Skin epidermis (tissue), 12 donors: ENCODE results near the gene PET117.
"Not testable (repeated sequence)": the region's sequence is repeated elsewhere in the genome, so short reads cannot be mapped to it uniquely, and the experiment has no call there.

ENCODE experiments used
- H3K27ac ChIP-seq, 21 experiments: fragments of 200-600 bp; sonication (generic) in 11 of 21; one replicate each; pipeline ENCODE4 v1.5.0; 2020; ENCODE audit warnings: mild to moderate bottlenecking in 3 of 21, inconsistent platforms in 2 of 21, moderate library complexity in 2 of 21
- H3K4me3 ChIP-seq, 7 experiments: fragments of 200-600 bp; sonication (generic) in 2 of 7; one replicate each; pipeline ENCODE4 v1.5.0; 2020; ENCODE audit warnings: inconsistent platforms in 2 of 7, mild to moderate bottlenecking in 2 of 7, moderate library complexity in 1 of 7

Gene PET117

GRCh38 chr20:18137412-18138265 is at the start of gene PET117, which contains the start of gene KAT14:
TSS of gene PET117 (plus strand) at chr20:18137863. CDS start at chr20:18137956, 93 bp downstream.
TSS of gene KAT14 (plus strand) at chr20:18137863. CDS start at chr20:18142661, 4,798 bp downstream.
- H3K4me3 ChIP-seq: peak within 1 kb of the TSS; percentile 56 to 97 (median 76)

GRCh38 chr20:18088298-18088697 is 49.4 kb upstream of the PET117 start:
- not testable (repeated sequence) for H3K4me3 ChIP-seq, H3K27ac ChIP-seq

More at GRCh38 chr20:18137412-18138265, at the start of gene PET117, which contains the start of gene KAT14:
- peak within 1 kb of the TSS; percentile 74 to 98 (median 94) for H3K27ac ChIP-seq

- not testable (repeated sequence) for H3K27ac ChIP-seq, H3K4me3 ChIP-seq
Observed at GRCh38 chr20:18088841-18089240, 48.8 kb upstream of the PET117 start.

GRCh38 chr20:18090044-18090443 is 47.6 kb upstream of the PET117 start:
- Histone ChIP-seq H3K4me3 (no peak overlapping the region), H3K27ac (no peak overlapping the region)

GRCh38 chr20:18090477-18090876 is 47.2 kb upstream of the PET117 start:
- H3K4me3 ChIP-seq: no peak overlapping the region
- no peak overlapping the region for H3K27ac ChIP-seq

- H3K27ac ChIP-seq: no peak overlapping the region
- H3K4me3 ChIP-seq: no peak overlapping the region
Observed at GRCh38 chr20:18091623-18092022, 46.0 kb upstream of the PET117 start.

- no peak overlapping the region for H3K27ac ChIP-seq
- no peak overlapping the region for H3K4me3 ChIP-seq
Observed at GRCh38 chr20:18092890-18093289, 44.8 kb upstream of the PET117 start.

- no peak overlapping the region for H3K27ac ChIP-seq
- no peak overlapping the region for H3K4me3 ChIP-seq
Observed at GRCh38 chr20:18093388-18093787, 44.3 kb upstream of the PET117 start.

GRCh38 chr20:18094191-18094590 is 43.5 kb upstream of the PET117 start:
- no peak overlapping the region for H3K4me3 ChIP-seq
- no peak overlapping the region for H3K27ac ChIP-seq

- H3K4me3 ChIP-seq, H3K27ac ChIP-seq: not testable (repeated sequence)
Observed at GRCh38 chr20:18100569-18100968, 37.1 kb upstream of the PET117 start.

GRCh38 chr20:18101125-18101810 is 36.4 kb upstream of the PET117 start:
- no peak overlapping the region for H3K27ac ChIP-seq
- H3K4me3 ChIP-seq: no peak overlapping the region

- Histone ChIP-seq H3K4me3 (no peak overlapping the region), H3K27ac (no peak overlapping the region)
Observed at GRCh38 chr20:18103497-18103896, 34.2 kb upstream of the PET117 start.

- H3K27ac ChIP-seq: no peak overlapping the region
- H3K4me3 ChIP-seq: no peak overlapping the region
Observed at GRCh38 chr20:18108326-18108725, 29.3 kb upstream of the PET117 start.

GRCh38 chr20:18128574-18128973 is 9.1 kb upstream of the PET117 start:
- not testable (repeated sequence) for H3K4me3 ChIP-seq, H3K27ac ChIP-seq

- no peak overlapping the region for H3K4me3 ChIP-seq
- H3K27ac ChIP-seq: no peak overlapping the region
Observed at GRCh38 chr20:18132663-18133062, 5.0 kb upstream of the PET117 start.

- Histone ChIP-seq H3K27ac (no peak overlapping the region), H3K4me3 (no peak overlapping the region)
Observed at GRCh38 chr20:18133962-18134361, 3.7 kb upstream of the PET117 start.

GRCh38 chr20:18138266-18138582 is 561 bp downstream of the PET117 start:
- Histone ChIP-seq H3K4me3 (peak overlapping the region; percentile 56 to 97 (median 76)), H3K27ac (peak overlapping the region; percentile 74 to 98 (median 94))

- peak overlapping the region in 18 of 21 experiments; percentile 85 to 98 (median 94) for H3K27ac ChIP-seq
- peak overlapping the region; percentile 56 to 97 (median 76) for H3K4me3 ChIP-seq
Observed at GRCh38 chr20:18138639-18139583, 1.2 kb downstream of the PET117 start.

- H3K4me3 ChIP-seq: no peak overlapping the region
Observed at GRCh38 chr20:18139832-18140231, 2.2 kb downstream of the PET117 start.

More at GRCh38 chr20:18139832-18140231, 2.2 kb downstream of the PET117 start:
- H3K27ac ChIP-seq: peak overlapping the region in 1 of 21 experiments; percentile 34
